HepG2 (cell line): Measurements from ENCODE around the gene KDM4B. TPM values are rescaled to one million over a fixed set of nuclear protein-coding genes. Genes with fewer than 3 reads are reported as not detected.

Experiments used
- ATAC-seq: fragments of 200-7000 bp; cut with Tn5 transposase; 3 replicates; pipeline ENCODE4 v1.9.1; 2020; ENCODE audit warnings: mild to moderate bottlenecking, moderate library complexity
- BruUV-seq: library from RNA; stranded (reverse); fragments of 400-500 nt; replicated peaks from 2 replicates; lab custom pipeline; 2021; lab: Mats Ljungman, UMichigan
- CTCF ChIA-PET: fragments of 300-600 bp; formaldehyde crosslinking; extraction: SDS; loops from one replicate; lab custom pipeline; 2021; ENCODE audit warnings: low total read pairs, inconsistent platforms, low intra/inter-chr PET ratio; lab: Yijun Ruan, JAX
- POLR2A ChIA-PET: fragments of 350-600 bp; sonication (Branson Sonifier 250); formaldehyde crosslinking; loops from one replicate; lab custom pipeline; 2020; ENCODE audit warnings: antibody characterized with exemption, inconsistent platforms; lab: Yijun Ruan, JAX
- DNase-seq: peaks from one replicate; pipeline ENCODE4 v3.0.0-alpha.2; 2015; ENCODE audit warnings: low spot score
- FAIRE-seq: peaks from 3 replicates; lab custom pipeline; 2011; peaks lifted over from hg19 to GRCh38; lab: Jason Lieb, UNC
- H2AFZ ChIP-seq: one replicate; pipeline ENCODE4 v1.6.1; 2011; ENCODE audit warnings: low read length, inconsistent platforms
- H3K27ac ChIP-seq: fragments of 300-600 bp; 3 replicates; pipeline ENCODE4 v1.8.0; 2011; ENCODE audit warnings: mixed run types, mild to moderate bottlenecking, mixed read lengths, low read length, inconsistent platforms; ENCODE audit not compliant: insufficient read depth; ENCODE audit errors: extremely low read length
- H3K27me3 ChIP-seq, 2 experiments: fragments of 200-600 bp in 1 of 2; 2 replicates in 1 of 2; 3 replicates in 1 of 2; pipeline versions ENCODE4 v1.6.0 to v1.8.0; 2011; ENCODE audit warnings: low read length in 2 of 2, mild to moderate bottlenecking in 2 of 2, moderate library complexity in 2 of 2, inconsistent platforms in 1 of 2; ENCODE audit not compliant: insufficient read depth in 2 of 2, control insufficient read depth in 1 of 2
- H3K36me3 ChIP-seq, 2 experiments: fragments of 200-600 bp in 1 of 2; replicated peaks in 1 of 2; 2 replicates in 1 of 2; 3 replicates in 1 of 2; pipeline versions ENCODE4 v1.5.1 to v1.8.0; 2011; ENCODE audit warnings: low read length in 2 of 2, inconsistent platforms in 1 of 2; ENCODE audit not compliant: insufficient read depth in 2 of 2, control insufficient read depth in 1 of 2
- H3K4me1 ChIP-seq: 2 replicates; pipeline ENCODE4 v1.5.1; 2012; ENCODE audit warnings: low read length, inconsistent platforms; ENCODE audit not compliant: insufficient read depth
- H3K4me2 ChIP-seq: 2 replicates; pipeline ENCODE4 v1.6.0; 2011; ENCODE audit warnings: low read depth, low read length, inconsistent platforms
- H3K4me3 ChIP-seq, 3 experiments: fragments of 200-600 bp in 1 of 3; sonication (generic), shearing (Covaris generic) in 1 of 3; replicated peaks in 1 of 3; 2 replicates each; pipeline ENCODE4 v1.5.1; 2011 to 2016; ENCODE audit warnings: low read length in 3 of 3, inconsistent platforms in 2 of 3, low read depth in 2 of 3, mild to moderate bottlenecking in 2 of 3, control low read depth in 1 of 3, mixed read lengths in 1 of 3; ENCODE audit not compliant: insufficient read depth in 1 of 3
- H3K79me2 ChIP-seq: one replicate; pipeline ENCODE4 v1.6.1; 2011; ENCODE audit warnings: low read length, inconsistent platforms; ENCODE audit not compliant: insufficient read depth
- H3K9ac ChIP-seq: 2 replicates; pipeline ENCODE4 v1.6.0; 2011; ENCODE audit warnings: mild to moderate bottlenecking, low read depth, low read length, inconsistent platforms; ENCODE audit not compliant: insufficient read depth
- H3K9me3 ChIP-seq: 2 replicates; pipeline ENCODE4 v1.5.1; 2012; ENCODE audit warnings: mild to moderate bottlenecking, low read length
- H4K20me1 ChIP-seq: 2 replicates; pipeline ENCODE4 v1.6.0; 2011; ENCODE audit warnings: inconsistent platforms, mild to moderate bottlenecking, low read length, moderate library complexity; ENCODE audit not compliant: insufficient read depth
- FOSL2 ChIP-seq: sonication (generic); formaldehyde crosslinking; IDR thresholded peaks from 2 replicates; pipeline ENCODE4 v1.4.0; 2020; ENCODE audit warnings: missing genetic modification reagents
- FOXP1 ChIP-seq, 2 experiments: fragments of 450-650 bp in 1 of 2; IDR thresholded peaks; 2 replicates each; pipeline ENCODE4 v1.6.1; 2017 to 2018; ENCODE audit warnings: antibody characterized with exemption in 1 of 2
- MIER2 ChIP-seq: IDR thresholded peaks from 2 replicates; pipeline ENCODE4 v1.6.1; 2016; ENCODE audit warnings: missing biosample characterization, missing genetic modification reagents
- SOX13 ChIP-seq, 3 experiments: fragments of 450-650 bp in 1 of 3; sonication (generic) in 1 of 3; formaldehyde crosslinking in 1 of 3; IDR thresholded peaks in 2 of 3; conservative IDR thresholded peaks in 1 of 3; 2 replicates each; pipeline versions ENCODE4 v1.5.0 to v1.6.1; 2016 to 2020; ENCODE audit warnings: antibody characterized with exemption in 1 of 3, mild to moderate bottlenecking in 1 of 3, missing compliant biosample characterization in 1 of 3, missing genetic modification reagents in 1 of 3, moderate library complexity in 1 of 3
- SOX5 ChIP-seq: IDR thresholded peaks from 2 replicates; pipeline ENCODE4 v1.6.1; 2016; ENCODE audit warnings: borderline replicate concordance
- TAF1 ChIP-seq: sonication (generic); formaldehyde crosslinking; IDR thresholded peaks from 2 replicates; pipeline ENCODE4 v1.4.0; 2020; ENCODE audit warnings: missing genetic modification reagents
- ZNF234 ChIP-seq: sonication (generic); formaldehyde crosslinking; conservative IDR thresholded peaks from 2 replicates; pipeline ENCODE4 v1.5.1; 2020; ENCODE audit warnings: mild to moderate bottlenecking, missing genetic modification reagents
- ZNF7 ChIP-seq: IDR thresholded peaks from 2 replicates; pipeline ENCODE4 v1.6.1; 2016; ENCODE audit warnings: missing biosample characterization, missing genetic modification reagents
- in situ Hi-C: cut with HindIII; loops from 2 replicates; pipeline ENCODE4 v1.10.0; 2017; ENCODE audit warnings: low pct_unique_long_range_greater_than_20kb; ENCODE audit not compliant: extremely low pct_ligation_motif_present
- intact Hi-C: fragments of 100-400 bp; cut with micrococcal nuclease; formaldehyde crosslinking; loops from one replicate; pipeline ENCODE4 v1.10.0; 2022; ENCODE audit not compliant: unreplicated experiment
- polyA plus RNA-seq, 8 experiments: library from polyadenylated mRNA; depleted of rRNA in 3 of 8; stranded (reverse) in 7 of 8; unstranded in 1 of 8; fragments of >200 nt; fragmentation: Illumina TruSeq in 4 of 8; extraction: Trizol in 4 of 8; gene quantifications; 2 replicates each; pipeline versions ENCODE4 v1.2.1 to v1.2.3, GENCODE V29; 2011 to 2016; ENCODE audit warnings: low read depth in 4 of 8, missing spikeins in 1 of 8, mixed read lengths in 1 of 8; ENCODE audit not compliant: insufficient read depth in 1 of 8
- total RNA-seq, 5 experiments: library from RNA; depleted of rRNA; stranded (reverse); fragments of >200 nt; fragmentation: Illumina TruSeq; extraction: Trizol; gene quantifications; 2 replicates each; pipeline ENCODE4 v1.2.3, GENCODE V29; 2016; ENCODE audit warnings: low read depth in 1 of 5
- TF ChIP-seq, protein P1 (sequence below): sonication (generic); formaldehyde crosslinking; IDR thresholded peaks from 2 replicates; pipeline ENCODE4 v1.5.0; 2020; ENCODE audit warnings: mild to moderate bottlenecking, missing genetic modification reagents

Gene KDM4B
- total and polyA plus RNA-seq, 2 of the 13 experiments (the other 11 are each of a cell fraction or from before 2014, with no cell fraction given): 4.9 to 14.6 TPM

GRCh38 chr19:5165697-5166019 is 196.7 kb downstream of the KDM4B start (continued):
- TF ChIP-seq, protein P1, sequence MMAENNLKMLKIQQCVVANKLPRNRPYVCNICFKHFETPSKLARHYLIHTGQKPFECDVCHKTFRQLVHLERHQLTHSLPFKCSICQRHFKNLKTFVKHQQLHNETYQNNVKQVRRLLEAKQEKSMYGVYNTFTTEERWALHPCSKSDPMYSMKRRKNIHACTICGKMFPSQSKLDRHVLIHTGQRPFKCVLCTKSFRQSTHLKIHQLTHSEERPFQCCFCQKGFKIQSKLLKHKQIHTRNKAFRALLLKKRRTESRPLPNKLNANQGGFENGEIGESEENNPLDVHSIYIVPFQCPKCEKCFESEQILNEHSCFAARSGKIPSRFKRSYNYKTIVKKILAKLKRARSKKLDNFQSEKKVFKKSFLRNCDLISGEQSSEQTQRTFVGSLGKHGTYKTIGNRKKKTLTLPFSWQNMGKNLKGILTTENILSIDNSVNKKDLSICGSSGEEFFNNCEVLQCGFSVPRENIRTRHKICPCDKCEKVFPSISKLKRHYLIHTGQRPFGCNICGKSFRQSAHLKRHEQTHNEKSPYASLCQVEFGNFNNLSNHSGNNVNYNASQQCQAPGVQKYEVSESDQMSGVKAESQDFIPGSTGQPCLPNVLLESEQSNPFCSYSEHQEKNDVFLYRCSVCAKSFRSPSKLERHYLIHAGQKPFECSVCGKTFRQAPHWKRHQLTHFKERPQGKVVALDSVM (CRISPR knock-in tag): no peak
- TF ChIP-seq ZNF234 (CRISPR knock-in tag): no peak

DNA sequence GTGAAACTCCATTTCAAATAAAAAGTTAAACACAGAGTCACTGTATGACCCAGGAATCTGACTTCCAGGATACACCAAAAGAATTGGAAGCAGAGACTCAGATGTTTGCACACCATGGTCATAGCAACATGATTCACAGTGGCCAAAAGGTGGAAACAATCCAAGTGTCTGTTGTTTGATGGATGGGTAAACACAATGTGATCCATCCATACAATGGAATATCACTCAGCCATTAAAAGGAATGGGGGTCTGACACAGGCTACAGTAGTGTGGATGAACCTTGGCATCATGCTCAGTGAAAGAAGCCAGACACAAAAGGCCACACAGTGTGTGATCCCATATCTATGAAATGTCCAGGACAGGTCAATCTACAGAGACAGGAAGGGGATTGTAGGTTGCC is 197.3 kb downstream of the KDM4B start:
- H3K27ac ChIP-seq: no peak overlapping the region
- no peaks in the 10 kb centered on the region for H3K9me3 ChIP-seq
- no peaks in the 10 kb centered on the region for H3K36me3 ChIP-seq
- ChIA-PET CTCF (no interaction called here), POLR2A (no interaction called here)
- intact Hi-C loops: no loop called here
- no peak for FAIRE-seq
- peak; percentile 66 for DNase-seq
- H3K79me2 ChIP-seq: no peaks in the 10 kb centered on the region
- peak; percentile 64 for ATAC-seq
- H3K4me2 ChIP-seq: no peak overlapping the region
- no peak overlapping the region for H3K4me3 ChIP-seq
- no peaks in the 10 kb centered on the region for H3K27me3 ChIP-seq
- peaks cover 27% of the 10 kb centered on the region for H3K4me1 ChIP-seq
- H3K9ac ChIP-seq: no peak overlapping the region
- in situ Hi-C loops: no loop called here
- TF ChIP-seq FOXP1 (IDR thresholded peaks at IDR 0.05): no peak
- TF ChIP-seq FOXP1 (CRISPR knock-in tag; IDR thresholded peaks at IDR 0.05): peak; percentile 42; the same call in 1 of the 2 replicates
- TF ChIP-seq TAF1 (CRISPR knock-in tag): no peak
- TF ChIP-seq SOX13 (IDR thresholded peaks at IDR 0.05): no peak
- peak in 1 of 2 experiments; percentile 64; a peak in 2 of 4 replicates for TF ChIP-seq SOX13 (CRISPR knock-in tag; conservative IDR thresholded peaks at IDR 0.05 in 1 of 2, IDR thresholded peaks at IDR 0.05 in 1 of 2)
- peak; percentile 89 for TF ChIP-seq ZNF7
- TF ChIP-seq SOX5: peak; percentile 11; the same call in 1 of the 2 replicates
- TF ChIP-seq FOSL2 (CRISPR knock-in tag): peak; percentile 29
- TF ChIP-seq MIER2 (CRISPR knock-in tag): no peak
- BruUV-seq: no TSS peak
- H2AFZ ChIP-seq: no peak overlapping the region
- H4K20me1 ChIP-seq: no peaks in the 10 kb centered on the region
